GM21576 (cell line): ENCODE measurements around the gene GDI1.

Source experiments
- ATAC-seq: cut with Tn5 transposase; IDR thresholded peaks from one replicate; pipeline ENCODE4 v1.9.1; 2021; ENCODE audit warnings: mild to moderate bottlenecking, moderate library complexity; ENCODE audit not compliant: unreplicated experiment

GDI1 gene

DNA sequence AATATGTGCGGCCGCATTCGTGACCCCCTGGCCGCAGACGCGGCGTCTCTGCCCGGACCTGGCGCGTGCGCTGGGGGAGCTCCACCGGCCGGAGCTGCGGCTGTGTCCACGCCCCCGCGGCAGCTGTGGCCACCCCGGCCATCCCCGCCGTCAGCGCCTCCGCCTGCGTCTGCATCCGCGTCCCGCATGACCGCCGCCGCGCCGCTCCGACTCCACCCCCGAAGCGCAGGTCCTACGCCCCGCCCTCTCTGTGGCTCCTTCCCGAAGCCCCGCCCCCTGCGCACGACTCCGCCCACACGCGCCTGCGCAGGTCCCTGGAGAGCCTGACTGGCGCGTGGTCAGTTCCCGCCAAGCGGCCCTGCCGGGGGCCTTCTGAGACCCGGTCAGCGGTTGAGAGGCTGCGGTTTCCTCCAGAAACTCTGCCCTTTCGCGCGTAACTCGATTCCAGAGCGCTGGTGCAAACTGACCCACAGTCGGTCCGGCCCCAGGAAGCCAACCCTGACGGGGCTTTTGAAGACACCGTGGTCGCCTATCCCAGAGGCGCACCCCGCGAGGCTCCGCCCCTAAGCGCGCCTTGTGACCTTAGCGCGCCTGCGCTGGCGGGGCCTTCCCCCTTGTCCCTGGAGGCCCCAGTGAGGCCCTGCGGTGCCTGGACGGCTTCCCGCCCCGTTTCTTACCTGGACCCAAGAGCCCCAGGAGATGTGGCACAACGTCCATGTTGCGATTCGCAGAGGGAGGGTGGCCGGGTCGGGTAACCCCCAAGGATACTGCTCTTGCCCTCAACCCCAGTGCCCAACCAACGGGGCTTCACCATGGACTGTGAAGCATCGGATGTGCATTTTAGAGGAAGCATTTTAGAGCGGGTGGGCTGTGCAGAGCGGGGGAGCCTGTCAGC is 42.0 kb downstream of the GDI1 start, which contains the start of gene LAGE3:
Gene LAGE3, minus strand, starts transcription at position 554 of the 895 bp plus-strand sequence. Its CDS starts 366 bp downstream, at position 188.
- peak; percentile 84 for ATAC-seq

DNA sequence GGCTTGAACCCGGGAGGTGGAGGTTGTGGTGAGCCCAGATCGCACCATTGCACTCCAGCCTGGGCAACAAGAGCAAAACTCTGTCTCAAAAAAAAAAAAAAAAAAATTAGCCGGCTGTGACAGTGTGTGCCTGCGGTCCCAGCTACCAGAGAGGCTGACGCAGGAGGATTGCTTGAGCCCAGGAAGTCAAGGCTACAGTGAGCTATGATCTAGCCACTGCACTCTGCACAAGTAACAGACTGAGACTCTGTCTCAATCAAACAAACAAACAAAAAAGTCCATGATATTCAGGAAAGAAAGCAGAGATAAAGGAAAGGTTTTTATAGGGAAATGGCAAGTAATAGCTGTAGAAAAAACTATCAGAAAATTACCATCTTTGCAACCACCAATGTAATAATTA is 44.2 kb downstream of the GDI1 start:
- no peak for ATAC-seq

DNA sequence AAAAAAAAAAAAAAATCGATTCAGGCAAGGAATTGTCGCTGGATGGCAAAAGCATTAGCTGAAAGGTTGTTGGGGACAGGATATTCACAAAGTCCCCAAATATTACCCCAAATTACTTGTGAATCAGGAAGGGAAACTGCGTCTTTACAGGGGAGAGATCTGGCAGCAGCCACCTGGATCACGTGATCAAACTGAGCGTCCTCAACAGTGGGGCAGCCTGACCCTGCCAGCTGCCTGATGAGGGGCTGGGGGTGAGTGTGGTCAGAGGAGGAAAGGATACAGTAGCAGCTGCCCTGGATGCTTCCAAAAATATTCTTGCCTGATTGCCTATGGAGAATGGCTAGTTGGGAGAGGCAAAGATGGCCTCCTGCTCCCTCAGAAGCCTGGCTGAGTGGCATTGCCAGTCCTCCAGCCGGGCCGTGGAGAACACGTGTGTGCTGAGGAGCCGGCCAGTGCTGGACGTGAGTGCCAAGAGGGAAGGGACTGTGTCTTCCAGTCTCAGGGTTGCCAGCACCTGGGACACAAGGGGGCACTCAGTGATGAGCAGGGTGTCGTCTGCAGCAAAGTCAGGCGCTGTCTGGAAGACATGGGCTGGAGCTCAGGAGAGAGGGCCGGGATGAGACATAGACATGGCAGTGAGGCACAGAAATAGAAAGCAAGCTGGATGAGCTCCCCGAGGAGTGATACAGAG is 45.1 kb downstream of the GDI1 start:
- no peak for ATAC-seq

GRCh38 chrX:154482786-154483185 is 45.8 kb downstream of the GDI1 start:
- ATAC-seq = no peak

DNA sequence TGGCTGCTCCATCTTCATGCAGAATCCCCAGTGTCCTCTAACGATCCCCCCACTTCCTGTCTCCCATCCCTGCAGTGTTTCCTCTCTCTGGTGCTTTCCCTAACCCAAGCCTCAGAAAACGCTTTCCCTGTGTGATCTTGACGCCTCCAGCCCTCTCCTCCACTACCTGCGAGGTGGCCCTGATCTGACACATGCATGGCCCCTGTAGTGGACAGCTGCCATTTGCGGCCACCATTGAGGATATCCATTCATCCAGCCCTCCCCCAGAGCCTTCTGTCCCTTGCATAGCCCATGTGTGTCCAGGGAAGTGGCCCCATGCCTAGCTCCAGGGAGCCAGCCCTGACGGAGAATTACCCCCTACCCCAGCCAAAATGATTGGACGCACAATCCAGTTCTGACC is 46.4 kb downstream of the GDI1 start:
- ATAC-seq = no peak

GRCh38 chrX:154484255-154485149 is 47.5 kb downstream of the GDI1 start:
- ATAC-seq = no peak

GRCh38 chrX:154485150-154486051 is 48.4 kb downstream of the GDI1 start:
- ATAC-seq = no peak

DNA sequence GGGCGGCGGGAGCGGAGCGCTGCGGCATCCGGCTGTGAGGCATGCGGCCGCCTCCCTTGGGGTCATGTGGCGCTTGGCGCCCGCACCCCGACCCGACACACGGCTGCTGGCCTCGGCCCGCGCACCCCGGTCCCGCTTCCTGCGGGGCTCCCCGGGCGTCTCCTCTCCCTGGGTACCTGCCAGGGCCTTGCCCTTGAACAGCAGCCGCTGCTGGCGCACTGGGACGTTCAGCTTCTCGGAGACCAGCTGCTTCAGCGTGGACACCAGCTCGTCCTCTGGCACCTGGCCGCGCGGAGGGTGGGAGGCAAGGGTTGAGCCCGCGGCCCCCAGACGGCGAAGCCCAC is 49.1 kb downstream of the GDI1 start:
- no peak for ATAC-seq

DNA sequence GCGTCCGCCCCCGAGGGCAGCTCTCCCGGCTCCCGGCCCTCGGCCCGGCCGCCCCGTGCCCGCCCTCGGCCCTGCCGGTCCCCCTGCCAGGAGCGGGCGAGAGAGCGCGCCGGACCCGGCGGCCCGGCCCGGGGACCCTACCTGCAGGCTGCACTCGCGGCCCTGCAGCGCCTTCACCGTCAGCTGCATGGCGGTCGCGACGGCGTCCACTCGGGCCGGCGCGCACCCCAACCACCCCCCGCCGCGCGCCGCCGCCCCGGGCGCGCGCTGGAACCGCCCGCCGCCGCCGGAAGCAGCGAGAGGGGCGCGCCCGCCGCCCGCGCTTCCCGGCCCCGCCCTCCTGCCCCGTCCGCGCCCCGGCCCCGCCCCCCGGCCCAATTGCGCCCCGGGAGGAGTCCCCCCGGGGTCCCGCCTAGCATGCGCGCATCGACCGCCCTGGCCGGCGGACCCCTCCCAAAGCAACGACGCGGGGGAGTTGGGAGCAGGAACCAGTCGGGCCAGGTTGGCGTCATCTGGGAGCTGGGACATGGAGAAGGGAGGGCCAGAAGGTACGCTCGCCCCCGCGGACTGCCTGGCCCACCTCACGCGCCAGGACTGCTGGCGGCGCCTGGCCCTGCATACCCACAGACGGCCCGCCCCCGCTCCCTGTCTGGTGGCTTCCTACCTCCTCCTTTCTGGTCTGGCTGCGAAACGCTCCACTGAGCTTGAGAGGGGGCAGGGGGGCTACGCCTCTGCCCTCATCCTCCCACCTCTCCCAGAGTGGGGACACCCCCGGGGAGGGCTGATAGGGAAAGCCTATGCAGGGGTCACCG is 49.6 kb downstream of the GDI1 start, which contains the start of gene UBL4A:
Gene UBL4A, minus strand, starts transcription at position 220 of the 812 bp plus-strand sequence. Its CDS starts 31 bp downstream, at position 189.
- ATAC-seq = no peak

- ATAC-seq = no peak
Measured at GRCh38 chrX:154487518-154488290, 50.8 kb downstream of the GDI1 start.

GRCh38 chrX:154488336-154489075 is 51.6 kb downstream of the GDI1 start:
- no peak for ATAC-seq

DNA sequence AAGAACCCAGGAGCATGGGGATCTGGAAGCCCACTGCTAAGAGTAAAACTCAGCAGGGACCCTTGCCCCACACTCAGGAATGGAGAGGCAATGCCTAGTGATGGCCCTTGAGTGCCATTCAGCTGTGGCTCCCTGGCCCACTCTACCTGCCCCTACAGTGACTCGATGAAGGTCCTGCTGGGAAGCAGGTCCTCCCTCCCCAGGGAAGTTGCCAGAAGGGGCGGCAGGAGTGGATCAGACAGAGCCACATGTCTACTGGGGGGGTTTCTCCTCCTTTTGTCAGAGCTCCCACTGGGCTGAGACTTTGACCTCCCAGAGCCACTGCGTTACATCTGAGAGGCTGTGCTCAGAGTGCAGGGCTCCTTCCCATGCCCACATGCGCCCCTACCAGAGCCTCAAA is 52.2 kb downstream of the GDI1 start:
- ATAC-seq = no peak

GRCh38 chrX:154490021-154490413 is 53.1 kb downstream of the GDI1 start:
- ATAC-seq = peak; percentile 15

- ATAC-seq = peak; percentile 69
Measured at GRCh38 chrX:154490414-154491083, 53.6 kb downstream of the GDI1 start, which contains the start of gene SLC10A3. SLC10A3 (minus strand) TSS chrX:154490629; CDS start chrX:154488940, 1,689 bp downstream.
